ENCODE measurements around the gene AP3B1. TPM values are rescaled to one million over a fixed set of nuclear protein-coding genes. Genes with fewer than 3 reads are reported as not detected.

AP3B1 gene, protein sequence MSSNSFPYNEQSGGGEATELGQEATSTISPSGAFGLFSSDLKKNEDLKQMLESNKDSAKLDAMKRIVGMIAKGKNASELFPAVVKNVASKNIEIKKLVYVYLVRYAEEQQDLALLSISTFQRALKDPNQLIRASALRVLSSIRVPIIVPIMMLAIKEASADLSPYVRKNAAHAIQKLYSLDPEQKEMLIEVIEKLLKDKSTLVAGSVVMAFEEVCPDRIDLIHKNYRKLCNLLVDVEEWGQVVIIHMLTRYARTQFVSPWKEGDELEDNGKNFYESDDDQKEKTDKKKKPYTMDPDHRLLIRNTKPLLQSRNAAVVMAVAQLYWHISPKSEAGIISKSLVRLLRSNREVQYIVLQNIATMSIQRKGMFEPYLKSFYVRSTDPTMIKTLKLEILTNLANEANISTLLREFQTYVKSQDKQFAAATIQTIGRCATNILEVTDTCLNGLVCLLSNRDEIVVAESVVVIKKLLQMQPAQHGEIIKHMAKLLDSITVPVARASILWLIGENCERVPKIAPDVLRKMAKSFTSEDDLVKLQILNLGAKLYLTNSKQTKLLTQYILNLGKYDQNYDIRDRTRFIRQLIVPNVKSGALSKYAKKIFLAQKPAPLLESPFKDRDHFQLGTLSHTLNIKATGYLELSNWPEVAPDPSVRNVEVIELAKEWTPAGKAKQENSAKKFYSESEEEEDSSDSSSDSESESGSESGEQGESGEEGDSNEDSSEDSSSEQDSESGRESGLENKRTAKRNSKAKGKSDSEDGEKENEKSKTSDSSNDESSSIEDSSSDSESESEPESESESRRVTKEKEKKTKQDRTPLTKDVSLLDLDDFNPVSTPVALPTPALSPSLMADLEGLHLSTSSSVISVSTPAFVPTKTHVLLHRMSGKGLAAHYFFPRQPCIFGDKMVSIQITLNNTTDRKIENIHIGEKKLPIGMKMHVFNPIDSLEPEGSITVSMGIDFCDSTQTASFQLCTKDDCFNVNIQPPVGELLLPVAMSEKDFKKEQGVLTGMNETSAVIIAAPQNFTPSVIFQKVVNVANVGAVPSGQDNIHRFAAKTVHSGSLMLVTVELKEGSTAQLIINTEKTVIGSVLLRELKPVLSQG
- 49.5 and 51.7 TPM in 2 replicates for total RNA-seq

DNA sequence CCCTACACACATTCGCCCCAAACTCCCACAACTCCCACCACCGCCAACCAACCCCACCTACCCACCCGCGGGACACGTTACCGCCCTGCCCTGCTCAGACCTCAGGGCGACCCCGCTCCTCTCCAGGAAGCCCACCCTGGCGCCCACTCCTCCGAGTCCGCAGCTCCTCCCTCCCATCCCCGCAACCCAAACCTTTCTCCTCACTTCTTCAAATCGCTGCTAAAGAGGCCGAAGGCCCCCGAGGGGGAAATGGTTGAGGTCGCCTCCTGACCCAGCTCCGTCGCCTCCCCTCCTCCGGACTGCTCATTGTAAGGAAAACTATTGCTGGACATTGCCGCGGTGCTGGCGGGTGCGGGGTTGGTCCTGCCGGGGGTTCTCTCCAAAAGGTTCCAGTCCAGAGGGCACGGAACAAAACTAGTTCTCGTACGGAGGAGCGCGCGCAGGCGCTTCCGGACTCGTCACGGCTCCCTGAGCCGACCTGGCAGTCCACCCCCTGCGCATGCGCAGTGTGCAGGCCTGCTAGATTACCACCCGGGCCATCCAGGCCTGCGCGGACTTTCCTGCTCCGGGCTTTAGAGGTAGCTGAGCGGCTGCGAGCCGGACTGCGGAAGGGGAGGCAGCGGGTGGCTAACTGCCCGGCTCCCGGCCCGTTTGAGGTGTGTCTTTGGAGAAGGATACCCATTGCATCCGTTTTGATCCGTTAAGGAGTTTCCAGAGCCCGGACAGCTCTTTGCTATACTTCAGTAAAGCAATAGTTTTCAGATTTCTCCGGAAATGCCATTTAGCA, at the start of gene AP3B1:
Gene AP3B1, minus strand, starts transcription at position 451 of the 787 bp plus-strand sequence. Its CDS starts 119 bp downstream, at position 332.

Other genes starting within 250 kb of the AP3B1 start
- 49.4 and 59.0 TPM in 2 replicates for gene SCAMP1, start 65.9 kb upstream of the AP3B1 start, total RNA-seq